GM18507 (cell line): Measurements from ENCODE around the gene ANKRD65.
"Not testable (repeated sequence)": the region's sequence is repeated elsewhere in the genome, so short reads cannot be mapped to it uniquely, and the experiment has no call there.

Source experiments
- DNase-seq: peaks from one replicate; pipeline ENCODE4 v3.0.0; 2011; ENCODE audit warnings: low read depth; ENCODE audit not compliant: insufficient read length; ENCODE audit errors: extremely low spot score
- FAIRE-seq: peaks from 2 replicates; lab custom pipeline; 2011; peaks lifted over from hg19 to GRCh38; lab: Jason Lieb, UNC

Gene ANKRD65

DNA sequence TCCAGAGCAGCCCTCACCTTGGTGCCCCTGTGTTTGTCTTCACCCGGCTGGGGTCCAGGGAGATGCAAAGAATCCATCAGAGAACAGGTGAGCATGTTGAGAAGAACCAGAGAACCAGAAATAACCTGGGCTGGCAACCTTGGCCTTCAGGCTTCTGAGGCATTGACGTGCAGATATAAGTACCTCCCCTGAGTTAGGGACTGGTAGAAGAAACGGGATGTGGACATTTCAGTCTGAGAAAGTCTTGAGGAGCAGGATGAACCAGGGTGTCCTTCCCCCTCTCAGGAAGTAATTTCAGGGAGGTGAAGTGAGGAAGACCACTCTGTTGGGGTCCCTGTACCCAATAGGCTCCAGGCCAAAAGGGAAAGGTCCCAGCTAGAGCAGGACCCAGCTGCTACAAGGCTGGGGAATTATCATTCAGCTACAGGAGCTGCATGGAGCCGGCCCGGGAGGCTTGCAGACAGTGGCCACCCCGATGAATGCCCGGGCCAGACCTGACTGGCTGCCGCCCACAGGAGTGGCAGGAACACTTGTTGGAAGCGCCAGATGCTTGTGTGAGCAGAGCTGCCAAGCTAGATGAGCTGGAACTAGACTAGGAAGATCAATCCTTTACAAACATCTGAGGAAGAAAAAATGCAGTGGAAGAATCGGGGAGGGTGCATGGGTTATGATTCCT, 44.4 kb downstream of the ANKRD65 start:
- FAIRE-seq (no peak), DNase-seq (no peak)

DNA sequence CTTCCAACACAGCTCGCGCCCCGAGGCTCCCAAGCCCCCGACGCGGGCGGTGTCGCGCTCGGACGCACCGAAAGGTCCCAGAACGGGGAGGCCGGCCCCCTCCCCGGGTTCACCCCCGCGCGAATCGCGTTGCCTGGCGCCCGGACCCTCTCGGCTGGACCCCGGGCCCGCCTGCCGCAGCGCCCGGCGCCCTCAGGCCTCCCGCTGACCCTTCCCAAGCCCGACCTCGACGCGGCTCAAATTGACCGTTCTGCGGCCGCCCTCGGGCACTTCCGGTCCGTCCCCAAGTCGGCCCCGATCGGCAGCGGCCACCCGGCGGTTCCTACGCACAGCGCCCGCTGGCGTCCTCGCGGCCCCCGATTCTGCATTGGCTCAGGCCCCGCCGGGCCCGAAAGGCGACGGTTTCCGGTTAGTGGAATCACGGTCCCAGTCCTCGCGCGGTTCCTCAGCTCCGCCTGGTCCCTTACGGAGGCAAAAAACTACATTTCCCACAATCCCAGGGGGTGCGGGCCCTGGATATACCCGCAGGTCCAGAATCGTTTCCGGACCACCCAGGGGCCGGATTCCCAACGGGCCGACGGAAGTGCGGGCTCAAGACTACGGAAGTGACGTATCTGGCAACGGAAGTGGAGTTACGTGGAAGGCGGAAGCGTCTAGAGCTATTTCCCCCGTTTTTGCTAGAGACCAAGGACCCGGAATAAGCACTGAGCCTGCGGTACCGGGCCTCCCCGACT, 46.0 kb downstream of the ANKRD65 start, which contains the start of gene AURKAIP1:
AURKAIP1 (minus strand) TSS at position 279 of the 734 bp plus-strand sequence. CDS start 451 bp downstream, outside the sequence.
- FAIRE-seq, result peak; percentile 100
- peak; percentile 97 for DNase-seq

DNA sequence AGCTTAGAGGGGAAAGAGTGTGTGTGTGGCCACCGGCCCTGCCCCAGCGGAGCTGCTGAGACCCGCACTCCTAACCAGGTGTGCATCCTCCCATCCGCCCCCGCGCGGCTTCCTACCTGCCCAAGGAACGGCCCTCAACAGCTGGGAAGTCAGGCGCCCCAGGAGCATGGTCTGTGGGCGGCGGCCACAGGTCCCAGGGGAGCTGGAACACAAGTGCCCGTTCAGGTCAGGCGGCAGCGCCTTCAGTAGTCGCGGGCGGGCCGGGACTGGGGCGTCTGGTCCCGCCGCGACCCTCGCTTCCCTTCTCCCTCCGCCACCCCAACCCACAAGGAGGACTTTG, 46.5 kb downstream of the ANKRD65 start:
- no peak for FAIRE-seq
- DNase-seq, result no peak

DNA sequence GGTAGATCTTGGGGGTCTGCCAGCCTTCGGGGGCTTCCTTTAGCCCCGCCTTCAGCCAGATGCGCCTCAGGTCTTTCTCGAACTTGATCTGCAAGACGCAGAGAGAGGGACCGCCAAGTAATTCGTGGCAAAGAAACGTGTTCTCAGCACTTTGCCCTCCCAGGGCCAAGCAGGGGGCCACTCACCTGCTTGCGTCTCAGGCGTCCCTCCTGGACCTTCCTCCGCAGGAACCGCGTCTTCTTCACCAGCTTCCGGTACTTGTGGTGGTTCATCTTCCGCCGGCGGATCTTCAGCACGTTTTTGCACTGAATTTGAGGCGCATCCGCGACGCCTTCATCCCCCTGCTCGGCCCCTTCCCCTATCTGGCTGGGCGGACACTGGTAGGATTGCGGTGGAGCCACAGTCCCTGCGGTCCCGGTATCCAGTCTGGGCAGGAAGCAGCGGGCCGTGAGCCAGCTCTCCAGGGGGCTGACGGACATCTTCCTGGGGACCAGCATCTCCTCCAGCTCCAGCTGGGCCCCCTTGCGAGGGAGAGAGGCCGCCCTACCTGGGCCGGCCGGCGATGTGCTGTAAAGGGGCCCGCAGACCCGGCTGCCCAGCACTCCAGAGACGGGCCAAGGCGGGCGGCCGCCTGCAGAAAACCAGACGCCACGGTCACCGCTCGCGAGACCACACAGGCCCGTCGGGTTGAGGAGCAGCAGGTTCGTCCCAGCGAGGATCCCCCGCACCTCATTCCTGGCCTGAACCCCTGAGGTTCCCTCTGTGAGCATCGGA, 47.1 kb downstream of the ANKRD65 start:
- DNase-seq (no peak), FAIRE-seq (no peak)

DNA sequence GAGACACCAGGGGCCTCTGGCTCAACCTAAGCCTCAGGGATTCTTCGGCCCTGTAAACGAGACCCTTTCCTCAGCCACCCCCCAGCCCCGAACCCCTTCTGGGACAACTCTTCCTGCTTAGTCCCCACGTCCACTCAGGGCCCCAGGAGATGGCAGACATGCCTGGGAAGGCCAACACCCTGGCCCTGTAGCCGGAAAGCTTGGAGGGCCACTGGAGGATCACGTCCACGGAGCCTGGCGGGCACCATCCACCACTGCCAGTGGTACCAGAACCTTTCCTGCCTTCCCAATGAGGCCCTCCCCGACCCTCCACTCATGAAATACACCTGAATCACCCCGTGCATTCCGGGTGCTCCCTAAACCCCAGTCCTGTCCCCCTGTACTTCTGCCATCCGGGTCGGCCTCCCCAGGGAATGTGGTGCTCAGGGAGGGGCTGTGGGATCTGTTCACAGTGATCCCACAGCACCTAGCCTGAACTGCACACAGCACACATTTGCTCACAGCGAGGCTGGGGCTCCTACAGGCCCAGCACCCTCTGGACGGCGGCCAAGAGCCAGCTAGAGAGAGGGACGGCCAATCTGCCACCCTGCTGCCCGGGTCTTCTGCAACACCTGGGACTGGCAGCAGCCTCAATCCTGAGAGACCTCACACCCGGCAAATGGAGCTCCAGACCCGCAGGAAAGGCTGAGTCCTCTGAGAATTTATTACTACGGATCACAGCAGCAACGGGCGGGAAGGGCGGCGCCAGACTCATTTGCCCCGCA, 47.8 kb downstream of the ANKRD65 start:
- FAIRE-seq, result no peak
- no peak for DNase-seq

DNA sequence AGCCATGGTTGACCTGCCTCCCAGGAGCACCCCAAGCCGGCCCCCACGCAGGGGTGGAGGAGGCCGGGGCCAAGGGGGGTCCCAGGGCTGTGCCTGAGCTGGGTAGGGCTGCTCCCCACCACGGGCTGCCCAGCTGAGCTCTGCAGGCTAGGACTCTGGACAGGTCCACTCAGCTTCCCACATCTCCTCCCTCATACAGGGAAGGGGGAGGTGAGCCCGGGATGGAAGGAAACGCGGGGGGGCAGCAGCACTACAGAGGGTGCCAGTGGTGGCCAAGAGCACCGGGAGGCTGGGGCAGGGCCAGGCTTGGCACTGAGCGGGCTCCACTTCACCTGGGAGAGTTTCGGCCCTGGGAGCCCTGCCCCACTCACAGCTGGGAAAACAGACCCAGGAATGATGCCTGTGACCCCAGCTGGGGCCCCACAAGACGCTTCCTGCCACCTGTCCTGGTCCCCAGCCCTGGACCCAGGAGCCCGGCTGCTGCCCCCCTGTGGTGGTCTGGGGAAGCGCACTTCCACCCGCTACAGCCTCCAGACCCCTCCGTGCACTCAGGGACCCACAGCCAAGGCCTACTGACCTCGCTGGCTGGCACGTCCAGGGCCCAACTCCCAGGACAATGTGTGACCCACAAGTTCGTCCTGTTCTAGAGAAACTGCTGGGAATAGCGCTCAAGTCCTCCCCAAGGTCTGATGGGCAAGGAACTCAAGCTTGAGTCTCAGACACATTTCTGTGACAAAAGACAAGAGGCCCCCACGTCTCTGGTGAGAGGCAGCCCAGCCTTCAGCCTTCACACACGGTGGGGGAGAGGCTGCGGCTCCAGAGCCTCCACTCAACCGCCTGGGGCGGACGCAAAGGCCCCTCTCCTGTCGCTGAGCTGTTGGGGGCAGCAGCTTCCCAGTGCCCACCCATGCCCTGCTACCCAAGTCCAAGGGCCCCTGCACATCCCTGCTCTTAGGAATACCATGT, 49.0 kb downstream of the ANKRD65 start:
- DNase-seq (peak; percentile 68), FAIRE-seq (peak; percentile 9)

DNA sequence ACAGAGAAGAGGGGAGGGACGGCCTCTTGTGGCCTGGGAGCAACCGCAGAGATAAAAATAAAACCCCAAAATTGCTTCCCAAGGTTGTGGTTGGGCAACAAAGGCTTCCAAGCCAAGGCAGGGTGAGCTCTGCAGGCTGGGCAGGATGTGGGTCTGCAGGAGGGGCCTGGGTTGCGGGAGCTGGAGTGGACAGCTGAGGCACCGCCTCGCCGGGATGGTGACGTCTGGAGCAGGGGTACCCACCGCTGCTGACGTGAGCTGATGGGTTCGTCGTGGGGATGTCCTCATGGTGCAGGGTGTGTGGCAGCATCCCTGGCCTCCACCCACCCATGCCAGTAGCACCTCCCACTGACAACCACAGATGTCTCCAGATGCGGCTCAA, 49.7 kb downstream of the ANKRD65 start:
- DNase-seq (no peak), FAIRE-seq (no peak)

DNA sequence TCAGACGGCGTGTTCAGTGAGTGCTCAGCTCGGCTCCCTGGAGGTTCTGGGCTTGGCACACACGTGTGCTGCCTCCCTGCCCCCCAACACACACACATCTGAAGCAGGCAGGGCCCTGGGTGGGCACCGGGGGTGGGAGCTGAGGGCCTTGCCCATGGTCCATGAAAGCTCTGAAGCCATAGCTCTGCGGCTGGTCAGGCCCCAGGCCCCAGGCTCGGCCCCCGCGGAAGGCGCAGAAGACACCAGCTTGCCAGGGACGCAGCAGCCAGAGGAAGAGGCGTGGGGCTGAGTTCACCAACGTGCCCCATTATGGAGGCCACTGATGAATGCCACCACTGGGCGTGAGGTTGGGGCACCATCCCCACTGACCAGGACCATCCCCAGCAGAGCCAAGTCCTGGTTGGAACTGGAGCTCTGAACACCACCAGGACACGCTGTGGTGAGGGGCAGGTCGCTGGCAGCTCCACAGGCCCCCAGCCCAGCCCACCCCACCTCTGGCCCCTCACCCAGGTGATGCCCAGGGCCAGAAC, 50.2 kb downstream of the ANKRD65 start:
- FAIRE-seq, result no peak

DNA sequence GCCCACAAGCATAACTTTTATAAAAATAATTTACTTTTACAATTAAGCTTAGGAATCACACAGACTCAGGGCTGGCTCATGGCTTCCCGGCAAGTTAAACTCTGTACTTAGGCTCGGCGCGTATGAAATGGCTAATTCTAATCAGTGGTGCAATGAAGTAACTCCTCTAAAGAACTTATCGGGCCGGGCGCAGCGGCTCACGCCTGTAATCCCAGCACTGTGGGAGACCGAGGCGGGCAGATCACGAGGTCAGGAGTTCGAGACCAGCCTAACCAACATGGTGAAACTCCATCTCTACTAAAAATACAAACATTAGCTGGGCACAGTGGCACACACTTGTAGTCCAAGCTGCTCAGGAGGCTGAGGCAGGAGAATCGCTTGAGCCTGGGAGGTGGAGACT, 51.0 kb downstream of the ANKRD65 start:
- FAIRE-seq, DNase-seq: not testable (repeated sequence)

More for the DNA sequence above, 50.2 kb downstream of the ANKRD65 start:
- no peak for DNase-seq
